Tibial nerve (tissue), 4 donors: Measurements from ENCODE around the gene ZKSCAN5.

Source experiments
- CTCF ChIP-seq, 5 experiments: fragments of 200-600 bp in 3 of 5; fragments of 450-650 bp in 2 of 5; sonication (generic) in 3 of 5; IDR thresholded peaks; one replicate each; pipeline ENCODE4 v1.5.1; 2016 to 2019; ENCODE audit warnings: antibody characterized with exemption in 5 of 5, mild to moderate bottlenecking in 3 of 5, moderate library complexity in 2 of 5
- EP300 ChIP-seq, 2 donors: sonication (generic); formaldehyde crosslinking; IDR thresholded peaks; one replicate each; pipeline ENCODE4 v1.6.1; 2017; ENCODE audit warnings: antibody characterized with exemption in 2 of 2, mild to moderate bottlenecking in 1 of 2
- POLR2A ChIP-seq, 2 donors: fragments of 450-650 bp; IDR thresholded peaks; one replicate each; pipeline ENCODE4 v1.6.1; 2017; ENCODE audit warnings: antibody characterized with exemption in 2 of 2, mild to moderate bottlenecking in 2 of 2, moderate library complexity in 2 of 2

GRCh38 chr7:99573257-99573656 is 68.8 kb downstream of the ZKSCAN5 start:
- TF ChIP-seq CTCF (IDR thresholded peaks at IDR 0.05) (no peak), POLR2A (IDR thresholded peaks at IDR 0.05) (no peak), EP300 (IDR thresholded peaks at IDR 0.05) (no peak)
